ENCODE results near the gene TSPAN12. TPM values are rescaled to one million over a fixed set of nuclear protein-coding genes. Genes with fewer than 3 reads are reported as not detected.
A peak's percentile ranks its signal among the peaks of the same experiment; 100 is the strongest.

TSPAN12 gene
- total and polyA plus RNA-seq, 12 donors = 9.4 to 166 (median 80.6) TPM

- DNase-seq = no peak
- H3K4me3 ChIP-seq = peak overlapping the region in 2 of 4 donors; percentile 75 to 79
- peak overlapping the region in 1 of 5 donors; percentile 92 for H3K27ac ChIP-seq
- peaks cover 0 to 9% of the 10 kb centered on the region in 2 donors for H3K4me1 ChIP-seq (replicated peaks in 1 of 2)
- H3K36me3 ChIP-seq (replicated peaks in 1 of 2) = no peaks in the 10 kb centered on the region
- no peak for TF ChIP-seq POLR2A (IDR thresholded peaks at IDR 0.05)
- TF ChIP-seq, protein P1, sequence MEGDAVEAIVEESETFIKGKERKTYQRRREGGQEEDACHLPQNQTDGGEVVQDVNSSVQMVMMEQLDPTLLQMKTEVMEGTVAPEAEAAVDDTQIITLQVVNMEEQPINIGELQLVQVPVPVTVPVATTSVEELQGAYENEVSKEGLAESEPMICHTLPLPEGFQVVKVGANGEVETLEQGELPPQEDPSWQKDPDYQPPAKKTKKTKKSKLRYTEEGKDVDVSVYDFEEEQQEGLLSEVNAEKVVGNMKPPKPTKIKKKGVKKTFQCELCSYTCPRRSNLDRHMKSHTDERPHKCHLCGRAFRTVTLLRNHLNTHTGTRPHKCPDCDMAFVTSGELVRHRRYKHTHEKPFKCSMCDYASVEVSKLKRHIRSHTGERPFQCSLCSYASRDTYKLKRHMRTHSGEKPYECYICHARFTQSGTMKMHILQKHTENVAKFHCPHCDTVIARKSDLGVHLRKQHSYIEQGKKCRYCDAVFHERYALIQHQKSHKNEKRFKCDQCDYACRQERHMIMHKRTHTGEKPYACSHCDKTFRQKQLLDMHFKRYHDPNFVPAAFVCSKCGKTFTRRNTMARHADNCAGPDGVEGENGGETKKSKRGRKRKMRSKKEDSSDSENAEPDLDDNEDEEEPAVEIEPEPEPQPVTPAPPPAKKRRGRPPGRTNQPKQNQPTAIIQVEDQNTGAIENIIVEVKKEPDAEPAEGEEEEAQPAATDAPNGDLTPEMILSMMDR (IDR thresholded peaks at IDR 0.05) = no peak
- no peaks in the 10 kb centered on the region for H3K27me3 ChIP-seq
- 57 to 62% (median 60%) methylated on average over 5 of the region's 5 CpGs for WGBS, 4 donors
- H3K9me3 ChIP-seq (replicated peaks in 1 of 3) = no peaks in the 10 kb centered on the region
- intact Hi-C loops (cut with DNase I) = loop anchor here in 1 of 2 donors (5.0 kb wide), 1 partner anchor 49 kb away; no protein-coding TSS in a partner anchor
These were observed 1.7 kb downstream of the TSPAN12 start for GRCh38 chr7:120856198-120856597.

DNA sequence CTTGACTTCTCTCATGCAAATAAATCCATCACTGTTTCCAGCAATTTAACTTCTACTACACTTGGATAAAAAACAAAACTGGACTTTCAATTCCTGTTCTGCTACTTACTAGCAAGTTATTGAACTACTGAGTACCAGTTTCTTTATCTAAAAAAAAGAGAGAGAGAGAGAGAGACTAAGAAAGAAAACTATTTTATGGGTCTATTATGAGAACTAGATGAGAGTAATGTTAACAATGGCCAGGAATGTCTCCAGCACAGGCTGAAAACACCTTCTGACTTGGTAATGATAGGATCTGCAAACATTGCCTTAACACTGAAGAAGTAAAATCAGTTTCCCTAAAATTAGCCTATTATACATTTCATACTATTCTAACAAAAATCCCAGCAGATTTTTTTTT is 5.2 kb downstream of the TSPAN12 start:
- intact Hi-C loops (cut with DNase I) = no loop called here
- Histone ChIP-seq H3K9me3 (replicated peaks in 1 of 3) (no peaks in the 10 kb centered on the region), H3K4me3 (no peak overlapping the region), H3K27me3 (no peaks in the 10 kb centered on the region), H3K4me1 (replicated peaks in 1 of 2) (peaks cover 0 to 9% of the 10 kb centered on the region in 2 donors), H3K27ac (no peak overlapping the region), H3K36me3 (replicated peaks in 1 of 2) (no peaks in the 10 kb centered on the region)
- TF ChIP-seq POLR2A (IDR thresholded peaks at IDR 0.05) = no peak
- TF ChIP-seq, protein P1 (IDR thresholded peaks at IDR 0.05) = no peak
- no peak for DNase-seq

DNA sequence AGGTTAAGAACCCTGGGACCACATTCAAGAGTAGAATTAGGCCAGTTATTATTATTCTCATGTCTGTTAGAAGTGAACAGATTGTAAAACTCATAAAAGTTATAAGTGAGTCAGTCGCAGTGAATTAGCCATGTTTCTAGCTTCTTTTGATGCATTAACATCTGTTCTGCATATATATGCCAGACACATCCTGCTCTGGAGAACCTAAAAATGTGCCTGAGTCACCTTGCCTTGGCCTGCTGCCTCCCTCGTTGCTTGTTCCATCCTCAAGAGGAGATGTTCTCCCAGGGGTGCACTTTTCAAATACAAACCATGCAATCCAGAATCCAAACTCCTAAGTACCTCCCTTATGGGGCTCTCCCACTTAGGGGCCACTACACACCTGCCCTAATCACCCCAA is 14.8 kb downstream of the TSPAN12 start:
- Histone ChIP-seq H3K27ac (no peak overlapping the region), H3K27me3 (no peaks in the 10 kb centered on the region), H3K4me1 (replicated peaks in 1 of 2) (no peaks in the 10 kb centered on the region), H3K36me3 (replicated peaks in 1 of 2) (no peaks in the 10 kb centered on the region), H3K4me3 (no peak overlapping the region), H3K9me3 (replicated peaks in 1 of 3) (no peaks in the 10 kb centered on the region)
- no peak for DNase-seq
- TF ChIP-seq, protein P1 (IDR thresholded peaks at IDR 0.05) = no peak
- no peak for TF ChIP-seq POLR2A (IDR thresholded peaks at IDR 0.05)
- WGBS, 4 donors = 75 to 84% (median 79%) methylated on average over 2 of the region's 2 CpGs
- intact Hi-C loops (cut with DNase I) = no loop called here

DNA sequence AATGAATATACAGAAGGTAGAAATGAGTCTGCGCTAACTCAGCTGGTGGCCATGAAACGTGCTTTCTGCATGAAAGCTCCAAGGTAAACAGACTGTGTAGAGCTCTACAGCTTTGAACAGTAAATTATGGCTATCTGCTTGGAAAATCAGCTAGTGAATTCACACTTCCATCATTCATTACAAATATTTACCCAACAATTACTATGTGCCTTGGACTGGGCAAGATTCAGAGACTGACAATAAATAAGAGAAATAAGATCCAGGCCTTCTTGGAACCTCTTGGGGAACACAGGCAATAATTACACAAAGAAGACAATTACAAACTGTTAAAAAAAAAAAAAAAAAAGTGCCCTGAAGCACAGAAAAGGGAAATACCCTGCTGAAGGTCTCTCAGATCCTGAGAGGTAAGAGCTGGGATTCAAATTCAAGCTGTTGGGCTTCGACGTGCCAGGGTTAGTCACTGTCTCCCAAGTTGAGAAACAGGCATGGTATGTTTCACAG is 15.8 kb downstream of the TSPAN12 start:
- no peak for DNase-seq
- H3K27me3 ChIP-seq = no peaks in the 10 kb centered on the region
- H3K4me3 ChIP-seq = no peak overlapping the region
- no peaks in the 10 kb centered on the region for H3K36me3 ChIP-seq (replicated peaks in 1 of 2)
- WGBS, 4 donors = 71 to 85% (median 80%) methylated on average over 4 of the region's 4 CpGs
- TF ChIP-seq, protein P1 (IDR thresholded peaks at IDR 0.05) = no peak
- TF ChIP-seq POLR2A (IDR thresholded peaks at IDR 0.05) = no peak
- H3K4me1 ChIP-seq (replicated peaks in 1 of 2) = no peaks in the 10 kb centered on the region
- H3K9me3 ChIP-seq (replicated peaks in 1 of 3) = no peaks in the 10 kb centered on the region
- intact Hi-C loops (cut with DNase I) = no loop called here
- H3K27ac ChIP-seq = no peak overlapping the region

Data from adrenal gland (tissue), 12 donors.